ENCODE measurements around the gene SNX1. TPM values are rescaled to one million over a fixed set of nuclear protein-coding genes. Genes with fewer than 3 reads are reported as not detected.

The SNX1 gene
- total and polyA plus RNA-seq, 10 of the 15 experiments (the other 5 are each of a cell fraction or from before 2014, with no cell fraction given): 17.8 to 115 (median 96.3) TPM

- Histone ChIP-seq H3K4me2 (ENCODE audit: control insufficient read depth, insufficient read depth) (no peak overlapping the region), H3K4me3 (no peak overlapping the region), H3K9me3 (replicated peaks; ENCODE audit: control insufficient read depth, insufficient read depth, low read length) (no peaks in the 10 kb centered on the region), H3K36me3 (ENCODE audit: control insufficient read depth in 2 of 2, insufficient read depth in 2 of 2, low read length in 1 of 2) (peaks cover 7 to 23% of the 10 kb centered on the region in 2 experiments), H3K27ac (ENCODE audit: control insufficient read depth, insufficient read depth) (no peak overlapping the region), H3K4me1 (ENCODE audit: control insufficient read depth, insufficient read depth, low read length) (peaks cover 8% of the 10 kb centered on the region), H3K27me3 (replicated peaks in 1 of 2; ENCODE audit: control insufficient read depth in 2 of 2, insufficient read depth in 2 of 2, low read length in 1 of 2) (no peaks in the 10 kb centered on the region), H4K20me1 (ENCODE audit: control insufficient read depth, insufficient read depth) (no peaks in the 10 kb centered on the region), H3K79me2 (ENCODE audit: control insufficient read depth, insufficient read depth, low read length) (no peaks in the 10 kb centered on the region), H2AFZ (ENCODE audit: control insufficient read depth, low read depth, low read length) (no peak overlapping the region), H3K9ac (ENCODE audit: control insufficient read depth, insufficient read depth, low read length) (no peak overlapping the region)
- DNase-seq (ENCODE audit: low read depth, low spot score) (no peak), ATAC-seq (no peak), FAIRE-seq (peak; percentile 54)
- in situ Hi-C loops (cut with MboI): no loop called here
- ChIA-PET POLR2A (no interaction called here), SMC1A (ENCODE audit: uncharacterized antibody, unreplicated experiment) (interaction anchor here (1.2 to 2.2 kb wide), 2 partner anchors 16 to 80 kb away, joined by 4 to 7 read pairs; no protein-coding TSS in a partner anchor), CTCF (interaction anchor here (0.9 to 9.2 kb wide), 6 partner anchors 6 to 128 kb away, joined by 3 to 73 read pairs (median 4); partner anchors contain the start of gene CIAO2A), RAD21 (ENCODE audit: unreplicated experiment) (no interaction called here)
- intact Hi-C loops (cut with micrococcal nuclease; ENCODE audit: unreplicated experiment): no loop called here
- TSS peak; percentile 65 for BruUV-seq (replicated peaks)
- 100% methylated on average over 2 of the region's 2 CpGs for WGBS (ENCODE audit: insufficient coverage, insufficient replicate concordance, low lambda C conversion rate, missing lambda C conversion rate)
- TF ChIP-seq HDAC6 (IDR thresholded peaks at IDR 0.05; ENCODE audit: unreplicated experiment) (no peak), RAD51 (IDR thresholded peaks at IDR 0.05) (no peak), BHLHE40 (IDR thresholded peaks at IDR 0.05; ENCODE audit: borderline replicate concordance in 1 of 2, low read depth in 2 of 2, low read length in 1 of 2) (no peak), RAD21 (IDR thresholded peaks at IDR 0.05; ENCODE audit: insufficient read depth, low read depth, low read length) (no peak), STAT1 (conservative IDR thresholded peaks at IDR 0.05) (no peak), CREB1 (IDR thresholded peaks at IDR 0.05; ENCODE audit: low read depth) (no peak), RCOR1 (conservative IDR thresholded peaks at IDR 0.05; ENCODE audit: low read depth, low read length) (no peak), PAX5 (IDR thresholded peaks at IDR 0.05; ENCODE audit: borderline replicate concordance, low read depth, low read length) (no peak), FOXK2 (IDR thresholded peaks at IDR 0.05) (no peak), ZNF592 (IDR thresholded peaks at IDR 0.05) (no peak), HCFC1 (IDR thresholded peaks at IDR 0.05; ENCODE audit: low read length) (no peak)
- TF ChIP-seq, protein P1, sequence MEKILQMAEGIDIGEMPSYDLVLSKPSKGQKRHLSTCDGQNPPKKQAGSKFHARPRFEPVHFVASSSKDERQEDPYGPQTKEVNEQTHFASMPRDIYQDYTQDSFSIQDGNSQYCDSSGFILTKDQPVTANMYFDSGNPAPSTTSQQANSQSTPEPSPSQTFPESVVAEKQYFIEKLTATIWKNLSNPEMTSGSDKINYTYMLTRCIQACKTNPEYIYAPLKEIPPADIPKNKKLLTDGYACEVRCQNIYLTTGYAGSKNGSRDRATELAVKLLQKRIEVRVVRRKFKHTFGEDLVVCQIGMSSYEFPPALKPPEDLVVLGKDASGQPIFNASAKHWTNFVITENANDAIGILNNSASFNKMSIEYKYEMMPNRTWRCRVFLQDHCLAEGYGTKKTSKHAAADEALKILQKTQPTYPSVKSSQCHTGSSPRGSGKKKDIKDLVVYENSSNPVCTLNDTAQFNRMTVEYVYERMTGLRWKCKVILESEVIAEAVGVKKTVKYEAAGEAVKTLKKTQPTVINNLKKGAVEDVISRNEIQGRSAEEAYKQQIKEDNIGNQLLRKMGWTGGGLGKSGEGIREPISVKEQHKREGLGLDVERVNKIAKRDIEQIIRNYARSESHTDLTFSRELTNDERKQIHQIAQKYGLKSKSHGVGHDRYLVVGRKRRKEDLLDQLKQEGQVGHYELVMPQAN (conservative IDR thresholded peaks at IDR 0.05): no peak
- TF ChIP-seq, protein P2, sequence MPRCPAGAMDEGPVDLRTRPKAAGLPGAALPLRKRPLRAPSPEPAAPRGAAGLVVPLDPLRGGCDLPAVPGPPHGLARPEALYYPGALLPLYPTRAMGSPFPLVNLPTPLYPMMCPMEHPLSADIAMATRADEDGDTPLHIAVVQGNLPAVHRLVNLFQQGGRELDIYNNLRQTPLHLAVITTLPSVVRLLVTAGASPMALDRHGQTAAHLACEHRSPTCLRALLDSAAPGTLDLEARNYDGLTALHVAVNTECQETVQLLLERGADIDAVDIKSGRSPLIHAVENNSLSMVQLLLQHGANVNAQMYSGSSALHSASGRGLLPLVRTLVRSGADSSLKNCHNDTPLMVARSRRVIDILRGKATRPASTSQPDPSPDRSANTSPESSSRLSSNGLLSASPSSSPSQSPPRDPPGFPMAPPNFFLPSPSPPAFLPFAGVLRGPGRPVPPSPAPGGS (IDR thresholded peaks at IDR 0.05; ENCODE audit: borderline replicate concordance, insufficient read depth, low read depth, low read length, poor library complexity, severe bottlenecking): no peak
- TF ChIP-seq, protein P3, sequence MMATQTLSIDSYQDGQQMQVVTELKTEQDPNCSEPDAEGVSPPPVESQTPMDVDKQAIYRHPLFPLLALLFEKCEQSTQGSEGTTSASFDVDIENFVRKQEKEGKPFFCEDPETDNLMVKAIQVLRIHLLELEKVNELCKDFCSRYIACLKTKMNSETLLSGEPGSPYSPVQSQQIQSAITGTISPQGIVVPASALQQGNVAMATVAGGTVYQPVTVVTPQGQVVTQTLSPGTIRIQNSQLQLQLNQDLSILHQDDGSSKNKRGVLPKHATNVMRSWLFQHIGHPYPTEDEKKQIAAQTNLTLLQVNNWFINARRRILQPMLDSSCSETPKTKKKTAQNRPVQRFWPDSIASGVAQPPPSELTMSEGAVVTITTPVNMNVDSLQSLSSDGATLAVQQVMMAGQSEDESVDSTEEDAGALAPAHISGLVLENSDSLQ (IDR thresholded peaks at IDR 0.05): no peak
- TF ChIP-seq, protein P4, sequence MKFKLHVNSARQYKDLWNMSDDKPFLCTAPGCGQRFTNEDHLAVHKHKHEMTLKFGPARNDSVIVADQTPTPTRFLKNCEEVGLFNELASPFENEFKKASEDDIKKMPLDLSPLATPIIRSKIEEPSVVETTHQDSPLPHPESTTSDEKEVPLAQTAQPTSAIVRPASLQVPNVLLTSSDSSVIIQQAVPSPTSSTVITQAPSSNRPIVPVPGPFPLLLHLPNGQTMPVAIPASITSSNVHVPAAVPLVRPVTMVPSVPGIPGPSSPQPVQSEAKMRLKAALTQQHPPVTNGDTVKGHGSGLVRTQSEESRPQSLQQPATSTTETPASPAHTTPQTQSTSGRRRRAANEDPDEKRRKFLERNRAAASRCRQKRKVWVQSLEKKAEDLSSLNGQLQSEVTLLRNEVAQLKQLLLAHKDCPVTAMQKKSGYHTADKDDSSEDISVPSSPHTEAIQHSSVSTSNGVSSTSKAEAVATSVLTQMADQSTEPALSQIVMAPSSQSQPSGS (IDR thresholded peaks at IDR 0.05; ENCODE audit: low read length): no peak
Observed at GRCh38 chr15:64072812-64073211, 23.0 kb upstream of the SNX1 start.

All from GM12878 (cell line).